Neuron (in vitro differentiated cells): Measurements from ENCODE around the gene MRPL10.

Source experiments
- H2AFZ ChIP-seq: one replicate; pipeline ENCODE4 v1.6.1; 2013; ENCODE audit warnings: low read depth, mild to moderate bottlenecking, inconsistent platforms, low read length, moderate library complexity
- H3K27me3 ChIP-seq: one replicate; pipeline ENCODE4 v1.6.1; 2013; ENCODE audit warnings: low read length; ENCODE audit not compliant: insufficient read depth
- H3K36me3 ChIP-seq: one replicate; pipeline ENCODE4 v1.6.1; 2013; ENCODE audit warnings: low read length; ENCODE audit not compliant: insufficient read depth
- H3K4me1 ChIP-seq: one replicate; pipeline ENCODE4 v1.6.1; 2013; ENCODE audit warnings: low read length; ENCODE audit not compliant: insufficient read depth
- H3K4me3 ChIP-seq: 2 replicates; pipeline ENCODE4 v1.5.1; 2013; ENCODE audit warnings: mild to moderate bottlenecking, low read length, moderate library complexity
- H3K9me3 ChIP-seq: one replicate; pipeline ENCODE4 v1.6.1; 2013; ENCODE audit warnings: low read length

MRPL10 gene

DNA sequence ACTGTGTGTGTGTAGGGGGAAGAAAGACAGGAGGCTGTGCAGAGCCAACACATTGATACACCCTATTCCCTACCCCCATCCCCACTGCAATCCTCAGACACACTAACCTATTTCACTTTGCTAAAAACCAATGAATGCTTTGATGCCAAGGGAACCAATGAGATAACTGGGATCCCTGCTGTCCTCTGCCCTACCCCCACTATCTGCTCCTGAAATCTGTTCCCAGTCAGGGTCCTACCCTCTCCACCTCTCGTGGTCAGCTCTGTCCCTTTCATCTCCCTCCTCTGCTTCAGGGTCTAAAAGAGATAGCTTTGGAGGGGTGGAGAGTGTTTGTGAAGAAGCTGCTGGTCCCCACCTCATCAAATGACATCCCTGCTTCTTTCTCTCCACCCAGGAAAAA, 38.7 kb upstream of the MRPL10 start:
- Histone ChIP-seq H3K36me3 (no peaks in the 10 kb centered on the region), H3K4me3 (no peak overlapping the region), H3K27me3 (peaks cover 75% of the 10 kb centered on the region), H2AFZ (no peak overlapping the region), H3K9me3 (no peaks in the 10 kb centered on the region), H3K4me1 (no peaks in the 10 kb centered on the region)

GRCh38 chr17:47869114-47869513, 37.8 kb upstream of the MRPL10 start:
- Histone ChIP-seq H3K27me3 (peaks cover 66% of the 10 kb centered on the region), H3K4me1 (no peaks in the 10 kb centered on the region)

GRCh38 chr17:47867813-47868533, 36.6 kb upstream of the MRPL10 start:
- H2AFZ ChIP-seq, result no peak overlapping the region
- peaks cover 57% of the 10 kb centered on the region for H3K27me3 ChIP-seq
- no peaks in the 10 kb centered on the region for H3K9me3 ChIP-seq
- H3K36me3 ChIP-seq, result no peaks in the 10 kb centered on the region
- no peaks in the 10 kb centered on the region for H3K4me1 ChIP-seq
- no peak overlapping the region for H3K4me3 ChIP-seq

More at GRCh38 chr17:47869114-47869513, 37.8 kb upstream of the MRPL10 start:
- Histone ChIP-seq H3K4me3 (no peak overlapping the region), H3K9me3 (no peaks in the 10 kb centered on the region), H3K36me3 (no peaks in the 10 kb centered on the region), H2AFZ (no peak overlapping the region)

DNA sequence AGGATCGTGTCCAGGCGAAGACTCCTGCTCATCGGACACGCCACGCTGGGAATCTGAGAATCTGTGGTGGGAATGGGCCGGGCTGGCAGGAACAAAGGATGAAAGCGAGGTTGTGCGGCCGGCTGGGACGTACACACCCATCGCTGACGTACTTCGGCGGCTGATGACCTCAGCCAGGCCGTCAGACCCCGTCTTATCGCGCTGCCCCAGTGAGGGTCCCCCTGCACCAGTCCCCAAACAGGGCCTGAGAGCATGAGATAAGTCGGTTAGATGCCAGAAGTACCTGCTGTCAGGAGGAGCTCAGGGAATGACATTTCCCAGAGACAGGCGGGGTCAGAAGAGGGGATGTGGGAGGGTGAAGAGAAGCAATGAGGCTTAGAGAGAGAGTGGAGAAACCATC, 35.6 kb upstream of the MRPL10 start:
- Histone ChIP-seq H3K27me3 (peaks cover 47% of the 10 kb centered on the region), H2AFZ (no peak overlapping the region), H3K36me3 (no peaks in the 10 kb centered on the region), H3K4me3 (no peak overlapping the region), H3K4me1 (no peaks in the 10 kb centered on the region), H3K9me3 (no peaks in the 10 kb centered on the region)

GRCh38 chr17:47864791-47865216, 33.5 kb upstream of the MRPL10 start:
- H2AFZ ChIP-seq, result no peak overlapping the region
- H3K36me3 ChIP-seq, result no peaks in the 10 kb centered on the region
- H3K4me3 ChIP-seq, result no peak overlapping the region

DNA sequence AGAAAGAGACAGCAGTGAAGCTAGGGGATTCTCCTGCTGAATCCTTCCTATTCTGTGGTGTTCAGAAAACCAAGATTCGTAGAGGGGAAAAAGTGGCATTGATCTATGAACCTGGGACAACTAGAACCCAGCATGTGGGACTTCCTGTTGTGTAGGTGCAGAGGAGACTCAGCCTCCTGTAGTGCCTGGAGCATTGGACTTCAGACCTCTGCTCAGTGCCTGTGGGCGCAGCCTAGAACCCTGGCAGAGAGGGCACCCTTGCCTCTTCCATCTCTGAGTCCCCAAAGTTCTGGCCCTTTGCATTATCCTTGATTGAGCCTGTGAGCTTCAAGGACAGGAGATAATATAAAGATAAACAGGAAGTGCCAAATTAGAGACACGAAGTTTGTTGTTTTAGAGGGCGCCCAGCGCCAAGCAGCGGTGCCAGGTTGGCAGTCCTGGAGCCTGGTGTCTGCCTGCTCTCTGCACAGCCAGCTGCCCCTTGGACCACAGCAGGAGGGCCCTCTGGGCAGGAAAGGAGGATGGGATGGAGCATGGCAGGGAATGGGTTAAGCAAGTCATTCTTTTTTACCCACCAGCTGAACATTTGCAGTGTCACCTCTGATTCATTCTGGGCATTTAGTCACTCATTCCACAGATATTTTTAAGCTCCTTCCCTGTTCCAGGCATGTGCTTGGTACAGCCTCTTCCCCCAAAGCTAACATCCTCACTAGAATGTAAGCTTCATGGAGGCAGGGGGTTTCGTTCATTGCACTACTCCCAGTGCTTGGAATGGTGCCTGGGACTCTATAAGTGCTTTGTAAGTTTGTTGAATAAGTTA, 31.5 kb upstream of the MRPL10 start:
- Histone ChIP-seq H3K4me1 (no peaks in the 10 kb centered on the region), H3K4me3 (no peak overlapping the region), H3K27me3 (peaks cover 37% of the 10 kb centered on the region), H3K9me3 (no peaks in the 10 kb centered on the region), H3K36me3 (no peaks in the 10 kb centered on the region), H2AFZ (no peak overlapping the region)

More at GRCh38 chr17:47864791-47865216, 33.5 kb upstream of the MRPL10 start:
- Histone ChIP-seq H3K27me3 (peaks cover 29% of the 10 kb centered on the region), H3K4me1 (no peaks in the 10 kb centered on the region), H3K9me3 (no peaks in the 10 kb centered on the region)

- Histone ChIP-seq H2AFZ (no peak overlapping the region), H3K36me3 (no peaks in the 10 kb centered on the region), H3K4me3 (no peak overlapping the region), H3K9me3 (no peaks in the 10 kb centered on the region), H3K27me3 (peaks cover 39% of the 10 kb centered on the region), H3K4me1 (no peaks in the 10 kb centered on the region)
Observed at GRCh38 chr17:47860386-47860785, 29.0 kb upstream of the MRPL10 start.

GRCh38 chr17:47857551-47858455, 26.5 kb upstream of the MRPL10 start:
- no peaks in the 10 kb centered on the region for H3K36me3 ChIP-seq
- H3K9me3 ChIP-seq, result no peaks in the 10 kb centered on the region
- H3K4me3 ChIP-seq, result no peak overlapping the region
- no peaks in the 10 kb centered on the region for H3K4me1 ChIP-seq
- no peak overlapping the region for H2AFZ ChIP-seq
- peaks cover 65% of the 10 kb centered on the region for H3K27me3 ChIP-seq

GRCh38 chr17:47856830-47857229, 25.5 kb upstream of the MRPL10 start:
- no peaks in the 10 kb centered on the region for H3K4me1 ChIP-seq
- H3K9me3 ChIP-seq, result no peaks in the 10 kb centered on the region
- peaks cover 75% of the 10 kb centered on the region for H3K27me3 ChIP-seq
- H3K36me3 ChIP-seq, result no peaks in the 10 kb centered on the region
- H3K4me3 ChIP-seq, result no peak overlapping the region
- no peak overlapping the region for H2AFZ ChIP-seq

GRCh38 chr17:47855737-47856136, 24.4 kb upstream of the MRPL10 start:
- Histone ChIP-seq H3K4me1 (peaks cover 3% of the 10 kb centered on the region), H3K9me3 (no peaks in the 10 kb centered on the region), H2AFZ (no peak overlapping the region), H3K4me3 (no peak overlapping the region), H3K27me3 (peaks cover 81% of the 10 kb centered on the region), H3K36me3 (no peaks in the 10 kb centered on the region)

GRCh38 chr17:47853616-47854015, 22.3 kb upstream of the MRPL10 start:
- peaks cover 3% of the 10 kb centered on the region for H3K4me1 ChIP-seq
- peaks cover 90% of the 10 kb centered on the region for H3K27me3 ChIP-seq
- no peak overlapping the region for H2AFZ ChIP-seq
- H3K36me3 ChIP-seq, result no peaks in the 10 kb centered on the region
- H3K9me3 ChIP-seq, result peaks cover 8% of the 10 kb centered on the region
- H3K4me3 ChIP-seq, result no peak overlapping the region

GRCh38 chr17:47852113-47852949, 21.0 kb upstream of the MRPL10 start:
- no peak overlapping the region for H3K4me3 ChIP-seq

More at GRCh38 chr17:47852113-47852949, 21.0 kb upstream of the MRPL10 start:
- peaks cover 3% of the 10 kb centered on the region for H3K4me1 ChIP-seq
- H3K27me3 ChIP-seq, result peaks cover 95% of the 10 kb centered on the region
- H3K9me3 ChIP-seq, result peaks cover 12% of the 10 kb centered on the region
- H3K36me3 ChIP-seq, result no peaks in the 10 kb centered on the region
- no peak overlapping the region for H2AFZ ChIP-seq
